K562 (cell line): ENCODE results near the gene PTPN7. TPM values are rescaled to one million over a fixed set of nuclear protein-coding genes. Genes with fewer than 3 reads are reported as not detected.

Experiments
- ARNT ChIP-seq, 2 experiments: fragments of 450-650 bp; IDR thresholded peaks; 2 replicates each; pipeline ENCODE4 v1.6.1; 2016; ENCODE audit warnings: mild to moderate bottlenecking in 1 of 2
- CBX1 ChIP-seq: sonication (generic); IDR thresholded peaks from 2 replicates; pipeline ENCODE4 v1.6.1; 2016; ENCODE audit warnings: antibody characterized with exemption, low read depth, mild to moderate bottlenecking
- COPS2 ChIP-seq: fragments of 450-650 bp; conservative IDR thresholded peaks from 2 replicates; pipeline ENCODE4 v1.6.1; 2016; ENCODE audit warnings: mild to moderate bottlenecking, moderate library complexity
- CSDE1 ChIP-seq, 2 experiments: fragments of 450-650 bp; IDR thresholded peaks; 2 replicates each; pipeline ENCODE4 v1.6.1; 2016; ENCODE audit warnings: mild to moderate bottlenecking in 1 of 2
- HDAC8 ChIP-seq: fragments of 450-650 bp; IDR thresholded peaks from 2 replicates; pipeline ENCODE4 v1.6.1; 2016; ENCODE audit warnings: mild to moderate bottlenecking, missing genetic modification characterization, moderate library complexity, missing compliant biosample characterization
- HDGF ChIP-seq: fragments of 450-650 bp; IDR thresholded peaks from 2 replicates; pipeline ENCODE4 v1.6.1; 2016
- KAT8 ChIP-seq: fragments of 450-650 bp; IDR thresholded peaks from 2 replicates; pipeline ENCODE4 v1.6.1; 2016; ENCODE audit warnings: low read depth, mild to moderate bottlenecking
- LEF1 ChIP-seq: fragments of 450-650 bp; IDR thresholded peaks from 2 replicates; pipeline ENCODE4 v1.6.1; 2016; ENCODE audit warnings: mild to moderate bottlenecking
- NCOA4 ChIP-seq: fragments of 450-650 bp; IDR thresholded peaks from 2 replicates; pipeline ENCODE4 v1.6.1; 2018; ENCODE audit warnings: mild to moderate bottlenecking; ENCODE audit not compliant: partially characterized antibody
- NR1H2 ChIP-seq: sonication (generic); formaldehyde crosslinking; IDR thresholded peaks from 2 replicates; pipeline ENCODE4 v1.4.0; 2020; ENCODE audit warnings: mild to moderate bottlenecking, missing genetic modification reagents
- PHB ChIP-seq: fragments of 250-450 bp; sonication (Bioruptor Pico); IDR thresholded peaks from 2 replicates; pipeline ENCODE4 v1.5.0; 2021
- POLR2AphosphoS2 ChIP-seq: IDR thresholded peaks from 2 replicates; pipeline ENCODE4 v1.6.1; 2012; ENCODE audit warnings: low read length, improper control_type of control experiment
- POLR2H ChIP-seq: IDR thresholded peaks from 2 replicates; pipeline ENCODE4 v1.6.1; 2016; ENCODE audit warnings: missing genetic modification characterization, low read depth, mild to moderate bottlenecking, control low read depth, missing compliant biosample characterization, moderate library complexity
- ZNF146 ChIP-seq: IDR thresholded peaks from one replicate; pipeline ENCODE4 v1.6.1; 2018; ENCODE audit warnings: missing compliant biosample characterization; ENCODE audit not compliant: unreplicated experiment
- ZNF175 ChIP-seq: fragments of 200-800 bp; sonication (Bioruptor generic); IDR thresholded peaks from 2 replicates; pipeline ENCODE4 v1.6.1; 2016; ENCODE audit warnings: low read depth, mild to moderate bottlenecking, missing genetic modification characterization, missing compliant biosample characterization
- ZNF274 ChIP-seq: IDR thresholded peaks from 2 replicates; pipeline ENCODE4 v1.6.1; 2011; ENCODE audit warnings: low read depth, mild to moderate bottlenecking, low read length, moderate library complexity, borderline replicate concordance
- ZNF41 ChIP-seq: fragments of 250-450 bp; sonication (Bioruptor Pico); conservative IDR thresholded peaks from 2 replicates; pipeline ENCODE4 v1.4.0; 2020; ENCODE audit warnings: mild to moderate bottlenecking
- ZNF584 ChIP-seq: fragments of 200-800 bp; sonication (Bioruptor generic); IDR thresholded peaks from 2 replicates; pipeline ENCODE4 v1.6.1; 2016; ENCODE audit warnings: low read depth, mild to moderate bottlenecking, missing genetic modification characterization, missing compliant biosample characterization
- polyA plus RNA-seq, 8 experiments: library from polyadenylated mRNA; depleted of rRNA in 4 of 8; stranded (reverse) in 5 of 8; unstranded in 3 of 8; fragments of >200 nt; fragmentation: Nextera tagmentation in 2 of 8; fragmentation: Illumina TruSeq in 1 of 8; extraction: Ambion mirVana in 2 of 8; extraction: Trizol in 1 of 8; gene quantifications; 2 replicates each; pipeline versions ENCODE4 v1.2.1 to v1.2.3, GENCODE V29; 2011 to 2014; ENCODE audit warnings: inconsistent platforms in 1 of 8, missing spikeins in 1 of 8
- total RNA-seq, 7 experiments: library from RNA; depleted of rRNA in 6 of 7; stranded (reverse); fragments of >200 nt in 6 of 7; fragmentation: Illumina TruSeq in 2 of 7; extraction: Trizol in 2 of 7; gene quantifications; 2 replicates each; pipeline versions ENCODE4 v1.2.1 to v1.2.3, GENCODE V29; 2011 to 2021; ENCODE audit warnings: low replicate concordance in 1 of 7
- TF ChIP-seq, protein P1 (sequence below): sonication (generic); formaldehyde crosslinking; IDR thresholded peaks from 2 replicates; pipeline ENCODE4 v1.5.0; 2020; ENCODE audit warnings: missing genetic modification reagents
- TF ChIP-seq, protein P2 (sequence below): fragments of 450-650 bp; IDR thresholded peaks from 2 replicates; pipeline ENCODE4 v1.6.1; 2016; ENCODE audit warnings: missing biosample characterization, missing genetic modification characterization
- TF ChIP-seq, protein P3 (sequence below), 3 experiments: IDR thresholded peaks in 2 of 3; conservative IDR thresholded peaks in 1 of 3; 2 replicates each; pipeline ENCODE4 v1.5.1; 2011 to 2012; ENCODE audit warnings: low read length in 3 of 3, mild to moderate bottlenecking in 3 of 3, control low read depth in 2 of 3, improper control_type of control experiment in 1 of 3, inconsistent platforms in 1 of 3, low read depth in 1 of 3, mixed read lengths in 1 of 3, moderate library complexity in 1 of 3; ENCODE audit not compliant: insufficient read depth in 2 of 3
- TF ChIP-seq, protein P4 (sequence below): sonication (generic); formaldehyde crosslinking; IDR thresholded peaks from 2 replicates; pipeline ENCODE4 v1.8.0; 2022; ENCODE audit warnings: missing genetic modification reagents, mild to moderate bottlenecking, moderate library complexity, borderline replicate concordance
- TF ChIP-seq, protein P5 (sequence below): fragments of 450-650 bp; IDR thresholded peaks from one replicate; pipeline ENCODE4 v1.6.1; 2018; ENCODE audit warnings: mild to moderate bottlenecking, moderate library complexity; ENCODE audit not compliant: partially characterized antibody

PTPN7 gene
- total and polyA plus RNA-seq, 9 of the 15 experiments (the other 6 are each of a cell fraction or from before 2014, with no cell fraction given) = 18.7 to 144 (median 120) TPM

DNA sequence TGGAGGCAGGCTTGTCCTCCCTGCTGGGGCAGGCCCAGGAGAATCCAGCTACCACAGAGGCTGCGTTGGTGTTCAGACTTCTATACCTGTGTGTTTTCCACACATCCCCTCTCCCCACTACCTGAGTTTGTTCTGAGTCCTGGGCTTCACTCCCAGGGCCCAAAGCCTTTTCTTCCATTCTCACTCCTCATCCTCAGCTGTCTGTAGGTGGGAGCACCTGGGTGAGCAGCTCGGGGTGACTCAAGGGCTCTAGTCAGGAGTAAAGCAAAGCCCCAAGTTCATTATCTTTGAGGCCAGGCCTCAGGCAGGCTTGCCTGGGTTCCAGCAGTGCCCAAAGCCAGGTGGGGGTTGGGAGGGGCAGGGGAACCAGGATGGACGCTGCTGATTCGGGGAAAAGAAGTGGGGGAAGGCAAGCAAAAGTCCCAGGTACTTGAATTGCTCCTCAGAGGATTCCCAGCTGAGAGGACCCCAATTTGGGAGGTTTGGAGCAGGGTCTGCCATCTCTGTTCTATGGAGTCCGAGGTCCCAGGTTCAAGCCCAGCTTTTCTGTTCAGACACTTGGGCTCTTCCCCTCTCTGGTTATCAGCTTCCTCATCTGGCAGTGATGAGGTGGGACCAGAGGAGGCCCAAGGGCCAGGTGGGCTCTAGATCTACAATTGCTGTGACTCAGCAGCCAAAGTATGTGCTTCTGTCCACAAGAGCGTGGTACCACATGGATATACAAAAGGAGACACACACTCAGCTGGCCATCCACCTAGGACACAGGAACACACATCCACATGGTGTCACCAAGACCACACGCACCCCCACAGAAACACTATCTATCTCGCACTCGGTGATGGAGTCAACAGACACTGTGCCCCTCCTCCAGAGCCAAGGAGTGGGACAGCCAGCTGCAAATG, 5.8 kb upstream of the PTPN7 start (continued):
- TF ChIP-seq, protein P1, sequence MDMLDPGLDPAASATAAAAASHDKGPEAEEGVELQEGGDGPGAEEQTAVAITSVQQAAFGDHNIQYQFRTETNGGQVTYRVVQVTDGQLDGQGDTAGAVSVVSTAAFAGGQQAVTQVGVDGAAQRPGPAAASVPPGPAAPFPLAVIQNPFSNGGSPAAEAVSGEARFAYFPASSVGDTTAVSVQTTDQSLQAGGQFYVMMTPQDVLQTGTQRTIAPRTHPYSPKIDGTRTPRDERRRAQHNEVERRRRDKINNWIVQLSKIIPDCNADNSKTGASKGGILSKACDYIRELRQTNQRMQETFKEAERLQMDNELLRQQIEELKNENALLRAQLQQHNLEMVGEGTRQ (CRISPR knock-in tag) = no peak
- TF ChIP-seq ZNF41 (0 out of 2 replicates have a peak, but pooled peaks have one; percentile 23), PHB (CRISPR knock-in tag) (no peak), POLR2H (no peak), KAT8 (no peak), POLR2AphosphoS2 (no peak), CBX1 (no peak), COPS2 (no peak), NCOA4 (no peak), LEF1 (0 out of 2 replicates have a peak, but pooled peaks have one; percentile 14), HDGF (peak; percentile 91), HDAC8 (tag) (no peak), ZNF175 (CRISPR knock-in tag) (no peak), ZNF584 (CRISPR knock-in tag) (no peak), NR1H2 (CRISPR knock-in tag) (no peak), ZNF146 (no peak), CSDE1 (IDR thresholded peaks at IDR 0.05) (no peak), ARNT (IDR thresholded peaks at IDR 0.05) (no peak), ZNF274 (no peak)
- TF ChIP-seq, protein P2, sequence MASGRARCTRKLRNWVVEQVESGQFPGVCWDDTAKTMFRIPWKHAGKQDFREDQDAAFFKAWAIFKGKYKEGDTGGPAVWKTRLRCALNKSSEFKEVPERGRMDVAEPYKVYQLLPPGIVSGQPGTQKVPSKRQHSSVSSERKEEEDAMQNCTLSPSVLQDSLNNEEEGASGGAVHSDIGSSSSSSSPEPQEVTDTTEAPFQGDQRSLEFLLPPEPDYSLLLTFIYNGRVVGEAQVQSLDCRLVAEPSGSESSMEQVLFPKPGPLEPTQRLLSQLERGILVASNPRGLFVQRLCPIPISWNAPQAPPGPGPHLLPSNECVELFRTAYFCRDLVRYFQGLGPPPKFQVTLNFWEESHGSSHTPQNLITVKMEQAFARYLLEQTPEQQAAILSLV (tag) = no peak
- TF ChIP-seq, protein P3, sequence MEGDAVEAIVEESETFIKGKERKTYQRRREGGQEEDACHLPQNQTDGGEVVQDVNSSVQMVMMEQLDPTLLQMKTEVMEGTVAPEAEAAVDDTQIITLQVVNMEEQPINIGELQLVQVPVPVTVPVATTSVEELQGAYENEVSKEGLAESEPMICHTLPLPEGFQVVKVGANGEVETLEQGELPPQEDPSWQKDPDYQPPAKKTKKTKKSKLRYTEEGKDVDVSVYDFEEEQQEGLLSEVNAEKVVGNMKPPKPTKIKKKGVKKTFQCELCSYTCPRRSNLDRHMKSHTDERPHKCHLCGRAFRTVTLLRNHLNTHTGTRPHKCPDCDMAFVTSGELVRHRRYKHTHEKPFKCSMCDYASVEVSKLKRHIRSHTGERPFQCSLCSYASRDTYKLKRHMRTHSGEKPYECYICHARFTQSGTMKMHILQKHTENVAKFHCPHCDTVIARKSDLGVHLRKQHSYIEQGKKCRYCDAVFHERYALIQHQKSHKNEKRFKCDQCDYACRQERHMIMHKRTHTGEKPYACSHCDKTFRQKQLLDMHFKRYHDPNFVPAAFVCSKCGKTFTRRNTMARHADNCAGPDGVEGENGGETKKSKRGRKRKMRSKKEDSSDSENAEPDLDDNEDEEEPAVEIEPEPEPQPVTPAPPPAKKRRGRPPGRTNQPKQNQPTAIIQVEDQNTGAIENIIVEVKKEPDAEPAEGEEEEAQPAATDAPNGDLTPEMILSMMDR (IDR thresholded peaks at IDR 0.05 in 2 of 3, conservative IDR thresholded peaks at IDR 0.05 in 1 of 3; ENCODE audit: insufficient read depth in 2 of 3, low read depth in 1 of 3, low read length in 3 of 3) = 0 out of 6 replicates have a peak, but pooled peaks of 1 of the 3 experiments have one; percentile 2
- TF ChIP-seq, protein P4, sequence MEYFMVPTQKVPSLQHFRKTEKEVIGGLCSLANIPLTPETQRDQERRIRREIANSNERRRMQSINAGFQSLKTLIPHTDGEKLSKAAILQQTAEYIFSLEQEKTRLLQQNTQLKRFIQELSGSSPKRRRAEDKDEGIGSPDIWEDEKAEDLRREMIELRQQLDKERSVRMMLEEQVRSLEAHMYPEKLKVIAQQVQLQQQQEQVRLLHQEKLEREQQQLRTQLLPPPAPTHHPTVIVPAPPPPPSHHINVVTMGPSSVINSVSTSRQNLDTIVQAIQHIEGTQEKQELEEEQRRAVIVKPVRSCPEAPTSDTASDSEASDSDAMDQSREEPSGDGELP (CRISPR knock-in tag) = peak; percentile 70; the same call in 1 of the 2 replicates
- TF ChIP-seq, protein P5, sequence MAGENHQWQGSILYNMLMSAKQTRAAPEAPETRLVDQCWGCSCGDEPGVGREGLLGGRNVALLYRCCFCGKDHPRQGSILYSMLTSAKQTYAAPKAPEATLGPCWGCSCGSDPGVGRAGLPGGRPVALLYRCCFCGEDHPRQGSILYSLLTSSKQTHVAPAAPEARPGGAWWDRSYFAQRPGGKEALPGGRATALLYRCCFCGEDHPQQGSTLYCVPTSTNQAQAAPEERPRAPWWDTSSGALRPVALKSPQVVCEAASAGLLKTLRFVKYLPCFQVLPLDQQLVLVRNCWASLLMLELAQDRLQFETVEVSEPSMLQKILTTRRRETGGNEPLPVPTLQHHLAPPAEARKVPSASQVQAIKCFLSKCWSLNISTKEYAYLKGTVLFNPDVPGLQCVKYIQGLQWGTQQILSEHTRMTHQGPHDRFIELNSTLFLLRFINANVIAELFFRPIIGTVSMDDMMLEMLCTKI = no peak
